Measurements from ENCODE around the gene PRG3.
A peak's percentile ranks its signal among the peaks of the same experiment; 100 is the strongest.

Gene PRG3

GRCh38 chr11:57359396-57359795 is 21.6 kb downstream of the PRG3 start:
- DNase-seq (ENCODE audit: low read depth), result no peak

DNA sequence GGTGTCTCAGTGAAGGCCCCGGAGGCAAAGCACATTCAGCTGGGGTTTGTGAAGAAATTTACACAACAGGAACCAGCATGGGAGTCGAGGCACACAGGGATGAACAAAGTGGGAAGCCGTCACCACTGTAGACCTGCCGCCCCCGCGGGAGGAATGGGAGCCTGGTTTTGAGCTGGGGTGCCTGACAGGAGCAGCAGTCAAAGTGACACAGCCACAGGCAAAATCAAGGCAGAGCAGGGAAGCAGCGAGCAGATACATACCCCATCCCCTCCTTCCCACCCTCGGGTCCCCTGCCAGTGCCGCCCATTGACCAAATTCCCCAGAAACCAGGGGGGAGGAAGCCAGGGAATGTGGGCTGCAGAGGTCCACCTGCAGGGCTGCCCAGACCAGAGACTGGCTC is 22.0 kb downstream of the PRG3 start:
- no peak for DNase-seq (ENCODE audit: low read depth)

GRCh38 chr11:57358543-57358961 is 22.4 kb downstream of the PRG3 start:
- DNase-seq (ENCODE audit: low read depth), result no peak

- DNase-seq (ENCODE audit: low read depth), result no peak
These were observed 23.1 kb downstream of the PRG3 start for GRCh38 chr11:57357856-57358255.

DNA sequence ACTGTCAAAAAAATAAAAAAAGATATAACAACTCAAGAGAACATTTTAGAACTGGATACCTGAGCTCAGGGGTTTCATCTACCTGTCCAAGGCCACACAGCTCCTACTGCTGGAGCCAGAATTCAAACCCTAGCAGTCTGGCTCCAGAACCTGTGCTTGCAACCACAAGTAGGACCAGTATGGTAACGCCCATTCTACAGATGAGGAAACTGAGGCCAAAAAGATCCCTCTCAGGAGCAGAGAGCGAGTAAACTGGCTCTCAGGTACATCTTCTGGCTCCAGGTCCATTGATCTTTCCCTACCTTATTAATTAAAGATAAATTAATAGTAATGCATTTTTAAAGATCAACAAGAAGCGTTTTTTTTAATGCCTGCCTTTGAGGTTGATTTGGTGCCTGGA is 23.6 kb downstream of the PRG3 start:
- no peak for DNase-seq (ENCODE audit: low read depth)

GRCh38 chr11:57356268-57356667 is 24.7 kb downstream of the PRG3 start:
- no peak for DNase-seq (ENCODE audit: low read depth)

DNA sequence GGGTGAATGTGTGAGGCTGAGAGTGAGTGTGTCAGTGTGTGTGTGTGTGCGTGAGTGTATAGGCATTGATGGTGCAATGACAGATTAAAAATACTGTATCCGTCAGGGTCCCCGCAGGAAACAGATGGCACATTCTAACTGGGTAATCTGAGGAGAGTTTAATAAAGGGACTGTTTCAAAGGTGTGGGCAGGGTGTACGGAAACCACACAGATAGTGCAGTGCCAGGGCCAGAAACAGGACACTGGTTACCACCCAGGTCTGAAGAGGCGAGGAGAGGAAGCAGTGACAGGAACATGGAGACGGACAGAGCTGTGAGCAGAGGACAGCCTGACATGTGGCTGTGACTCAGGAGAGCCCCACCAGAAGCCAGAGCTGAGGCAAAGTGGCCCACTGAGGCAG is 26.3 kb downstream of the PRG3 start:
- no peak for DNase-seq (ENCODE audit: low read depth)

DNA sequence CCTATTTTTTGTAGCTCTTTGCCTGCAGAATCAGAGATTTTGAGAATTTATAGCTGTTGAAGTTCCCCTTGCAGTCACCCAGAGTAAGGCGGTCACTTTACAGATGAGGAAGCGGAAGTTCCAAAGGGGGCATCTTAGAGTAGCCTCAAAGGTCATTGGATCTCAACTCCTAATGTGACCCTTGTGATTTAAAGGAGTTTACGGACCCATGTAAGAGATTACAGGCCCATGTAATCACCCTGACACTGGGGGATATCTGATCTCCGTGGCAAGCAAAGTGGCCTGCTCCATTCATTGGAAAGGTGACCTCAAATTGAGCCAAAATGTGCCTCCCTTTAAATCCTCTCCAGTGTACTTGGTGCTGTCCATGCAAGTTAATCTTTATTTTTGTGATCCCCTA is 27.1 kb downstream of the PRG3 start:
- DNase-seq (ENCODE audit: low read depth), result no peak

GRCh38 chr11:57353446-57353845 is 27.5 kb downstream of the PRG3 start:
- no peak for DNase-seq (ENCODE audit: low read depth)

DNA sequence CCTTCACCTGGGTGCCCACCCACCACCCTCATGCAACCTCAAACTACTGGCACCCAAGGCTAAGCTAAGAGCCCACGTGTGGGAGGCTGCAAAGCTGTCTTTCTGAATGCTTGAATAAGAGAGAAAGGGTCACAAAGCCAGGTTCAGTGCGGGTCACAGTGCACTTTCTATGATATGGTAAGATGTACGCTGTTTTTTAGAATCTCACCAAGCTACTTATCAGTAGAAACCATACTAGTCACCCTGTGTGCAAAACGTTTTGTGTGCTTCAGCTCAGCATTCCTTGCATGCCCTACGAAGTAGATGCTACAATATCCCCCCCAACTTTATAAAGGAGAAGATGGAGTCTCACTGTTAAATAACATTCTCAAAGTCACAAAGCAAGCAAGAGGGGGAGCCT is 27.9 kb downstream of the PRG3 start:
- DNase-seq (ENCODE audit: low read depth), result no peak

GRCh38 chr11:57349491-57350274 is 31.3 kb downstream of the PRG3 start:
- DNase-seq (ENCODE audit: low read depth), result peak; percentile 59

- DNase-seq (ENCODE audit: low read depth), result no peak
These were observed 32.2 kb downstream of the PRG3 start for GRCh38 chr11:57348636-57349313.

DNA sequence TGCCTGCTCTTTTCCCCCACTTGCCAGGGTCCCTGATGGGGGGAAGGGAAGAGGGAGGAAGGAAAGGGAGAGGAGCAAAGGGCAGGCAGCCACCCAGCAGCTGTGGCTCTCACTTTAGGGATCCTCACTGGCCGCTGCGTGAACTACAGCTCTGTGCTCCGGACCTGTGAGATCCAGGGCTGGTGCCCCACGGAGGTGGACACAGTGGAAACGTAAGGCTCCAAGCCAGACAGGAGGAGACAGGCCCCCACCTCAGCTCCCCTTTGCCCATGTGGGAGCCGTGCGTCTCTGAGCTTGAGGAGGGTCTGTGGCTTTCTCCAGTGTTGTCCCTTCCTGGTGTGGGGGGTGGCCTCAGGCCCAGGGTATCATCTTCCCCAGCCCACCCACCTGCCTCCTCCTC is 32.9 kb downstream of the PRG3 start:
- DNase-seq (ENCODE audit: low read depth), result no peak

DNA sequence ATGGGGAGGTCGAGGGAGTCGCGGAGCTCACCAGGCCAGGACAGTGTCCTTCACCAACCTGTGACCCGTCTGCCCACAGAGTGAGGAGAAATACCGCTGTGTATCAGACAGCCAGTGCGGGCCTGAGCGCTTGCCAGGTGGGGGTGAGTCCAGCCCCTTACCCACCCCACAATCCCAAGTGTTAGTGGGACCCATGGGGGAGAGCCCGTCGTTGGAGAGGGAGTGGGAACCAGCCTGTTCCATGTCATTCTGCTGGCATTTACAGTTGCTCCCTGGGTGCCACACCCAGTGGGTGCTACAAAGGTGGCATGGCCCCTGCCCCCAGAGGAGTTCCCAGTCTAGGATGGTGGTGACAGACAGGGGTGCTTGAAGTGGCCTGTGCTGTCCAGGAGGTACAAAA is 33.6 kb downstream of the PRG3 start:
- no peak for DNase-seq (ENCODE audit: low read depth)

GRCh38 chr11:57345555-57346211 is 35.3 kb downstream of the PRG3 start:
- DNase-seq (ENCODE audit: low read depth), result peak; percentile 66

- DNase-seq (ENCODE audit: low read depth), result no peak
These were observed 36.1 kb downstream of the PRG3 start for GRCh38 chr11:57344826-57345225.

DNA sequence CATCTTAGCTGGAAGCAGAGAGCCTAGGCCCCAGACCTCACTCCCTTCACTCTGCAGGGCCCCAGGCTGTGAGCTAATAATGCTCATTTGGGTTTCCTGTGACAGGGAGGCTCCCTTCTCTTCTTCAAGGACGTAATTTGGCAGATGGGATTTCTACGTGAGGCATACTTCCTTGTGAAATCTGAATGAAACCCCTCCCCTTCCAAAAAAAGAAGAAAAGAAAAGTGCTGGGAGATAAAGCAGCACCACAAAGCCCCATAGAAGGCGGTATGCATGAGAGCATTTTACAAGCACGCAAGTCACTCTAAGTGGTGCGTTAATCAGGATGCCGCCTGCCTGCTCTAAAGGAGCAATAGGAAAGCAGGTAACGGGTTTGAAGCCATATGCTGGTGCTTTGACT is 37.1 kb downstream of the PRG3 start:
- DNase-seq (ENCODE audit: low read depth), result no peak

- no peak for DNase-seq (ENCODE audit: low read depth)
These were observed 38.2 kb downstream of the PRG3 start for GRCh38 chr11:57342702-57343101.

DNA sequence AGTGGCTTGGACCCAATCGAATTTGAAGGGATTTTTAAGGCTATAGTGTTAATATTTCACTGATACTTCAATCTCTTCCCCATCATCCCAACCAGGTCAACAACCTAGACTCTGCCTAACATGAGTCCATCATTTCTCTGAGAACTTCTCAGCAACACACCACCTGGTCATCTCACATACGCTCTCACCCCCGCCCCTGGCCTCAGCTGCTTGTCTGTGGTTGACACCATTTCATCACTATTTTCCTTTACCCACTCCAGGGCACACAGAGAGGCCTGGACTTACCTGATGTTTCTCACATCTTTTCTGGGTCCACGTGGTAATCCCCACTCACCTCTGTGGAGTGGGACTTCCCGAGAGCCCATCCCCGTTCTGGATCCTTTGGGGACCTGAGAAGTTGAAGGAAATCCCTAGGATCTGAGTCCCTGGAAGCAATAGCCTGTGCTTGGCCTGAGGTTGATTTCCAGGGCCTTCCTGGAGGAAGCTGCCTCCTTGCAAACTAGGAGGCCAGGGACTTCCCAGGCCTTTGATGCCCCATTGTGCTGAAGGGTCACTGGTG is 39.6 kb downstream of the PRG3 start:
- no peak for DNase-seq (ENCODE audit: low read depth)

DNA sequence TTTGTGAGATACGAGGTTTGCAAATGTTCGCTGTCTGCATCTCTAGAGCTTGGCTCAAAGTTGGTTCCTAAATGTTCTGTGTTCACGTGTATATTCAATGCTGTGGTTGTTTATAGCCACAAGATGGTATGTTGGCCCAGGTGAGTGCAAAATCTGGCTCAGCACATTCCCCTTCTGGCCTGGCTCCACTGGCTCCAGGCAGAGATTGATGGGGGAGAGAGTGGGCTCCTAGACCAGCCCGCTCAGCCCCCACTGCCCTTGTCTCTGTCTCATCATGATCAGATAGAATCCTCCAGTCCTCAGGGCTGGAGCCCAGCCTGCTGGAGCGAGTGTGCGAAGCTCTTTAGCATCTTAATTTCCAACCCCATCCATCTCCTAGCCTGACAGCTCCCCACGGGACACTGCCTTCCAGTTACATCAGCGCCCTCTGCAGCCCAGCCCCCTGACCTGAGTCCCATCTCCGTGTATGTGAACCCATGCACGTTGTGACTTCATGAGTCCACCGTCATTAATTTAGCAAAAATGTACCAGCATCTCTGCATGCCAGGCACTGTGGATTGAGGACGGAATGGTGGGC is 40.8 kb downstream of the PRG3 start:
- no peak for DNase-seq (ENCODE audit: low read depth)

DNA sequence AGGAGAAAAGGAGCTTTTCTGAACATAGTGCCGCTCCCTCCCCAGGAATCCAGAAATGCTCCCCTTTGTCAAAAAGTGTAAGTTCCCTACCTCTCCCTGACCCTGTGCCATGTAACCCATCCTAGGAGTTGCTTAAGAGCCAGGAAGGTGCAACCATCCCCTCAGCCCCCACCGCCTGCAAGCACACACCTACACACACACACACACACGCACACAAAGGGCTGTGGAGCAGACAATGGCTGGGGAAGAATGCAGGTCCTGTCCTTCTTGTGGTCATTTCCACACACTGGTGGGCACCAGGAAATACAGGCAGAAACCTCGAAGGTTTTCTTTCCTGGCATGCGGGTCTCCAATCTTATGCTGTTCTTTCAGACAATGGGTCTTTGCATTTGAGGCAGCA is 41.6 kb downstream of the PRG3 start:
- DNase-seq (ENCODE audit: low read depth), result no peak

GRCh38 chr11:57338142-57338541 is 42.8 kb downstream of the PRG3 start, which contains the start of gene P2RX3:
TSS of gene P2RX3 (plus strand) at chr11:57338352. CDS start at chr11:57338551, 199 bp downstream.
- no peak for DNase-seq (ENCODE audit: low read depth)

Data from activated T-cell treated with anti-CD3 and anti-CD28 coated beads for 1 hour (primary cell).